Kidney capillary endothelial cell (primary cell): ENCODE data around the gene GREB1.

Experiments used
- DNase-seq: peaks from one replicate; pipeline ENCODE4 v3.0.0-alpha.2; 2018; ENCODE audit warnings: low spot score

The GREB1 gene

DNA sequence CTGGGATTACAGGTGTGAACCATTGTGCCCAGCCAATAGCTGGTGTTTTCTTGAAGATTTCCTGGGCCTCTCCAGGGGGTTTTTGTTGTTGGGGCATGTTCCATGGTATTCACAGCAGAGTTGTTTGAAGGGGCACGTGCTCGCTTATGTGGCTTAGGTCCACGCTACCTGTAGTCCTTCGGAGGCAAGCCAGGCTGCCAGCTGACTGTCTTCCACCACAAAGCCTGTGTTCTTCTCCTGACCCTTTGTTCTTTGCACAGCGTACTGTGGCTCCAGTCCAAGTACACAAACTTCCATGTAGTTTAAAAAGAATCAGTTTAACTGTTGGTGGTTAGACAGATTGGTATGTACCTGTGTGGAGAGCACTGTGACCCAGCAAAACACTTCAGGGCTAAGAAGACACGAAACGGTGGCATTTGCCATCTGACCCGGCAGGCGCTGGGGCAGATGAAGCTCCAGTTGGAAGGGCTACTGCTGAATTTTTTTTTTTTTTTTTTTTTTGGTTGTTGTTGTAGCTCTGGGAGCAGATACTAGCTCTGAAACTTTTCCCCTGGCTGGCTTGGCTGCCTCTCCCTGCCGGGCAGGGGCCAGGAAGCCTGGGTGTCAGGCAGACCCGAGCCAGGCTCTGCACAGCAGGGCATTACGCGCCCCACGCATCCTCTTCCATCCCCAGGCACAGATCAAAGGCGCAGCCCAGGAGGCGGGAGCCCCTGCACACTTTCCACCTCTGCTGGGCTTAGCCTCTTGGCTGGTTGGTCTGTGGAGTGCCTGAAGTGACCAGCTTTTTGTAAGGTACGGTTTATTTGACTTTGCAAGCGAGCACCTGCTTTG lies 5.7 kb downstream of the GREB1 start:
- no peak for DNase-seq

DNA sequence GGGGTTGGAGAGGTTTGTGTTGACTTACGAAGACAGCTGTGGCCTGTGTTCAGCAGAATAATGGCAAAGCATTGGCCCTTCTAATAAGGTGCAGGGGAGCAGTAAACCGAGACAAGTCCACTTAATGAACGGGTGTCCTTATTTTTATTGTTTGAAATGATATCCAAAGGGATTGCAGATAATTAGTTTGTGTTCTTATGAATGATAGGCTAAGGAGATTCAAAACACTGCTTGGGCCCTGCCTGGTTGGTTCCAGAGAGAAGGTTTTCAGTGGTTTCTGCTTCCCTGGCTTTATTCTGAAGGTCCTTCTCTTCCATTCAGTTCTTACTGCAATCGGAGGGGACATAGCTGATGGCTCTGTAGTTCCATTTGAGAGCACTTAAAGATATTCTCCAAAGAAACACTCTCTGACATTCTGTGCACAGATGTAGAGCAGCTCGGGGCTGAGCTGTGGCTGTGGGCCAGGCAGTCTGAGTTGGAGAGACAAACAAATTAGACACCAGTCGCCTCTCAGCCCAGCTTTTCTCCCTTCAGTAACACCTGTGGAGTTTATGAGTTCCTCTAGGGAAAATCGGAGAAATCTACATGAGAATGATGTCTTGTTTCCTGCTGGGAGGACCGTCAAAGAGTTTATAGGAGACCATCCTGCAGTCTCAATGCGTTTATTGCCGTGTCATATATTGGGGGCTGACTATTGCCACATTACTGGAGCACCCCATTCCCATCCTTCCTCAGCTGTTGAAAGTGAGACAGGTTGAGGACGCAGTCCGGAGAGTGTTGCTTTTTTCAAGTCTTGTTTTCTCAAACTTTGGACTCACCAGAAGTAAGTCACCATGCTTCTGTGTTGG lies 6.5 kb downstream of the GREB1 start:
- DNase-seq, result no peak

DNA sequence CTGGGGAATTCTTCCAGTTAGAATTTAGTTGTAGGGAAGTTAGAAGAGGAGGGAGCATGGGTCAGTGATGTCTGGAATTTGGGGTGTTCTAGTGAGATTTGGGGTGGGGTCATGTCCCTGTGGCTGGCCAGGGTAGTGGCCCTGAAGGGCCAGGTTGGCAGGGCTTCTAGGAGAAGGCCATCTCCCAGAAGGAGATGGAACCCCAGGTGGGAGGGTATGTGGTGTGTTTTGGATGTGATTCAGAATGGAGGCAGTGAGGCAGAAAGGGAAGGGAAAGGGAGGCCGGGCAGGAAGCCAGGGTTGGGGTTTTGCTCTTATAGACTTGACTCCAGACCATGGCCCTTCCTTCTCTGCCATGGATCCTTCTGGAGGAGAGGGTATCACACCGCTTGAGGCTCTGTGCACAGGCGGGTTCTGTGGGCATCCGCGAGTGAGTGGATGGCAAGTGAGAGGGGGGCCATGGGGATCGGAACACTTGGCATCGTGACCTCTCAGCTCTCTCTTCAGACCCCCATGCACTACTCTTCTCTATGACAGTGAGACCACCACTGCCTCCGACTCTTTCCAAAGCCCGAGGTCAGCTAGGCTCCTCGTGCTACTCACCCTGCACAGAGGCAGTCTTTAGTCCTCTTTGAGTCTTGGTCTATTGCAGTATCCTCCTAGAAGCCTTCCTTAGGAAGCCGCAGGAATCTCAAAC lies 7.3 kb downstream of the GREB1 start:
- no peak for DNase-seq

DNA sequence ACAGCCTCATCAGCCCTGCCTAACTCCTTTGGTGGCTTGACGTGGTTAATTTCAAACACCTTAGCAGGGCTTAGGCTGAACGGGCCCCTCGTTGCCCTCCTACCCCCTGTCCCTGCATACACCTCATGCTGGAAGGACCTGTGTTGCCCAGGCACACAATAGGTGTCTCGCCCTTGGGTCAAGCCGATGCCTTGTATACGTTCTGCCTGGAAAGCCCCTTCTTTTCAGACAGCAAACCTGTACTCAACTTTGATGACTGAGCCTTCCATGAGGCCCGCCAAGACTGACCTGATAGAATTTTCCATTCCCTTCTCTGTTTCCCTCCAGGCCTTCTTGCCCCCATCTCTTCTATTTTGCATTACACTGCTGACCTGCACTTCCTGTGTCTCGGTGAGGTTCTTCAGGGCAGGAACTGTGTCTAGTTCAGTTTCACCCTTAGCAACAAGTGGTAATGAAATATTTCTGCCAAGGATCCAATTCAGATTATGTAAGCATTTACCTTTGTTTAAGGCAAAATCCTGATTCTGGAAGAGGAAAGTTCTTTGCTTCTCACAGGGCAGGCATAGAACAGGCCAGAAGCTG lies 7.9 kb downstream of the GREB1 start:
- DNase-seq, result no peak

DNA sequence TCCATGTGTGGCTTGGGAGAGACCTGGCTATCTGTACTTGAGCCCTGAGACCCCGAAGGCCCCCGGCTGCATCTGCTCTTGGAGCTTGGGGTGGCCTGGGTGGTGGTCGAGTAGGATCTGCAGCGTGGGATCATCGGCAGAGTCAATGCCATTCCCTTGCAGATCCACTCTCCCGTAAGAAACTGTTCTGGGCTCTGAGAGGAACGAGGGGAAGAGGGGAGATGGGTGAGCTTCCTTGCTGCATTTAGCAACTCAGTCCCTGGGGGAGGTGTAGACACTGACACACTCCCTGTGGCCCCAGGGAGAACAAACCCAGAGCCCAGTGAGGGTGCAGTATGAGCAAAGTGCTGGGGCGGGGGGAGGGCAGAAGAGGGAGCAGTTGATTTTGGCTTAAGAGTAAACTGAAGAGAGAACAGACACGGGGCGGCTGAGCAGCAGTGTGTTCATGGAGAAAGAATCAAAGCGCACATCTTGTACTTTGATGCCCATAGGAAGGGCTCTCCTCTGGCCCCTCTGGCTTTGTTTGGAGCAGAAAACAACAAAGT lies 8.5 kb downstream of the GREB1 start:
- no peak for DNase-seq

DNA sequence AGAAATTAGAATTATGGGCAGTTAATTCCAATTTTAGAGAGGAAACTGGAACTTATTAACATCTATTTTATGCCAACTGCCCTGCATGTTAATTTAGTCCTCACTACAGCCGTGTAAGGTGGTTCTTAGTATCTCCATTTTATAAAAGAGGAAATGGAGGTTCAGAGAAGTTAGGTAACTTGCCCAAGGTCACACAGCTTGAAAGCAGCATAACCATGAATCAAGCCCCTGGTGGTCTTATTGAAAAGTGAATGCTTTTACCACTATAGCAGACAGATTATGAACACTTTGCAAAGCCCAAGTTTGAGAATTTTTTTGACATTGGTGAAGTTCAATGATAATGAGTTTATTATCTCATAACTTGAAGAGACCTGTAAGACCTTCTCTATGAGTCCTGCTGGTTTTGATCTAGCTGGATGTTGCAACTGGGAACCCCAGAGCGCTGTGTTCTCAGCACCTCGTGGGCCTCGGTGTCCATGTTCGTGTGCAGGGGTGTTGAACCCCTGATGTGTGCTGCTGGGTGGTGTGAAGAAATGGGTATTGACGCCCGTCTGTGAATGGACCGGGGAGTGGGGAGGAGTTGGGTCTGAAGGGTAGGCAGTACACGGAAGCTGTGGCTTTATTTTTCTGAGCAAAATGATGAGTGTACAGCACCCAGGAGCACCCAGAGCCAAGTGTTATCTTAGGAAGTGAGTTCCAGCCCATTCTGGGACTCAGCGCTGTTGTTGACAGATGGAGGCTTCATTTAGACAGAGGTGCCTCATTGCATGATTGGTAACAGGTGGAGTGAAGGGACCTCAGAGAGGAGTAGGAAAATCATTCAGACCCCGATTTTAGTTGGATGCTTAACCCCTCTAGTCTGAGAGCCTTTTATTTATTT lies 9.7 kb downstream of the GREB1 start:
- no peak for DNase-seq

DNA sequence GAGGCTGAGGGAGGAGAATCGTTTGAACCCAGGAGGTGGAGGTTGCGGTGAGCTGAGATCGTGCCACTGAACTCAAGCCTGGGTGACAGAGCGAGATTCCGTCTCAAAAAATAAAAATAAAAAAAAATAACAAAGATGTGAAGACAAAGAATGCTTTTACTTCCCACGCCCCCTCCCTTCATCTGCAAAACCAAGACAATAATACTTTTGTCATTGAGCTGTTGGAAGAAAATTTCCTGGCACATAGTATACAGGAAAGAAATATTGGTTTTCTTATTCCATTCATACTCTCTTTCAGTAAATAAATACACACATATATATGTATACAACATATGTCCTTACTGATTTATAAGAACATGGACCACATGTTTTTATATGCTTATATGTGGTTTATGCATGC lies 12.2 kb downstream of the GREB1 start:
- no peak for DNase-seq

DNA sequence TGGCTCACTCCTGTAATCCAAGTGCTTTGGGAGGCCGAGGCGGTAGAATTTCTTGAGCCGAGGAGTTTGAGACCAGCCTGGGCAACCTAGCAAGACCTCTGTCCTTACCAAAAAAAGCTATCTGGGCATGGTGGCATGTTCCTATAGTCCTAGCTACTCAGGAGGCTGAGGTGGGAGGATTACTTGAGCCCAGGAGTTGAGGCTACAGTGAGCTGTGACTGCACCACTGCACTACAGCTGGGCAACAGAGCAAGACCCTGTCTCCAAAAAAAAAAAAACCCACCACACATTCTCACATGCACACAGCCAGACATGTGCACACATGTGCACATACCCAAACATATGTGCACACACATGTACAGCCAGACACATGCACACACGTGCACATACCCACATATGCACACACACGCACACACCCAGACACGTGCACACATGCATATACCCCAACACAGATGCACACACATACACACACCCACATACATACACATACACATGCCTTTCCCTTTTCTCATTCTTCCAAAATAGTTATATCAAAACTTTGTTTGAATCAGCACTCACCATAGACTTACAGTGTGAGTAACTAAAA lies 14.2 kb downstream of the GREB1 start:
- no peak for DNase-seq

DNA sequence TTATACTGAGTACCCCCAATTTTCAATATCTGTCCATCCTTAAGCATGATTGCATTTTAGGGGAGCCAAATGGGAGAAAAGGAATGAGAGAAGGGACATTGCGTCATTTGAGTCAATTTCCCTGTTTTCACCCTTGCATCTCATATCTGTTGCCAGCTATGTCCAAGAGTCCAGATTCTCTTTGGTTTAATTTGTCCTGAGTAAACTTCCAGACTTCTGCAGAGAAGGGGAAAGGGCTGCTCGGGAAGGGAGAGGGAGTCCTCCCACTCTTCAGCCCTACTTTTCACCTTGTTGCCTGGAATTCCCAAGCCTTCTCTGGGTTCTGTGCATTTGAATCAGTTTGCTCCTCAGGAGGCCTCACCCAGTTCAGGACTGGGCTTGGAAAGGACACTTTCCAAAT lies 16.5 kb downstream of the GREB1 start:
- DNase-seq, result no peak

DNA sequence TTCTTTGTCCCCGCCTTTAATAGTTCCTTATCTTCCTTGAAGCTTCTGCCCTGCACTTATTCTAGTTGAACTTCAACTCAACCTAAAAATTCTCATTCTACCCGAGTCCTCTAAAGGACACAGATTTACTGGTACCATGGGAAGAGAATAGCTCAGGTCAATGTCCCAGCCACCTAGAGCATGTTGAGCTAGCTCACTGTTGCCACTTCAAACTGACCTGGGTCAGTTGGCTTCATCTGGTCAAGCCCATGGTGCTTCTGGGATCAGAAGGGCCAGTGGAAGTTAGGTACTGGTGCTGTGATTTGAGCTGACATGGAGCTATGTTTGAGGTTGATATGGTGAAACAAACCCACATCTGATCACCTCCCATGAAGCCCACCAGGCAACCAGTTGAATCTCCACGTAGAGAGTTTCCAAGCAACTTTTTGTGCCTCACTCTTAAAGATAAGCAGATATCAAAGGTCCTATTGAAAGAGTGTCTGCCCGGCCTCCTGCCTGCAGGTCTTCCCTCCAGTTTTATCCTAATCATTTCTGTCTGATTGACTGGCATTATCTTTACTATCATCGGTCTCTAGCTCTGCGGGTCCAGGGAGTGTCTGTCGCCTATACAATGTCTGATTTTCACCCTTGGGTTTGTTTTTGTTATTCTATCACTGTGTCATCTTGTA lies 17.2 kb downstream of the GREB1 start:
- no peak for DNase-seq

DNA sequence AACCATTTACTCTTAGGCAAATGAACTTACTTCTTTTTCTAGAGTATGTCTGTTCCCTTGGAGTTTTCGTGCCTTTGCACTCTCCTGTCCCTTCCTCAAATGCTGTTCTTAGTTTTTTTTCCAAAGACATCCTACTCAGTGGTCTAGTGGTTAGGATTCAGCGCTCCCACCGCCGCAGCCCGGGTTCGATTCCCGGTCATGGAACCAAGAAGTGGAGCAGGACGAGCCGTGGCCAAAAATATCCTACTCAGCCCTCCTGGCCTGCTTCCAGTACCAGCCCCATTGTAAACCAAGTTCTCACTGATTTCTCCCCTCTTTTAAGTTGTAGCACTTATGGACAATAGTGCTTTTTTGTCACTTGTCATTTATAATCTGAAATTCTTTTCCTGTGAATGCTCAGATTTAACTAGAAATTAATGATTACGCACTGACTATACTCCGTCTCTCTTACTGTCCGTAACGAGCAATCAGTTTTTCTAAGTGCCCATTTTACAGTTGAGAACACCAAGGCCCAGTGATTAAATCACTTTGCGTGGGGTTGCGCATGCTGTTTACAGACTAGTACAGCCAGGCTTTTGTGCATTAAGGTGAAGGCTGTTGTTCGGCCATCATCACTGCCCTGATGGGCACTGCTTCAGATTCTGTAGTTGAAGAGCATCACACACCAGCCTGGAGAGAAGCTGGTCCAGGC lies 17.9 kb downstream of the GREB1 start:
- DNase-seq, result no peak

DNA sequence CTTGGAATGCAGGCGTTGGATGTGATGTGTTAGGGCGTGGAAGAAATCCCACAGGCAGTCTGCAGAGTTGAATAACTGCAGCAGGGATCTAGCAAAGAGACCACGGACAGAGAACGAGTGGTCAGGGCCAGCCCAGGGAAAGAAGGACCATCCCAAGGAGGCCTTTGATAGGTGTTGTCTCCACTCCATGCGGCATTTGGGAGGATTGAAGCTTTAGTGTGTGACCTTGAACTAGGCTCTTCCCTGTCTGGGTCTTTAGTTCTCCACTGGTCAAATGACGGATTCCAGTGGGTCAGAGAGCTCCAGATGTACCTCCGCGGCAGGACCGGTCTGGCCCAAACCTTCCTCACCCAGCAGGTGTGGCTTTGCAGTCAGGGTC lies 18.4 kb downstream of the GREB1 start:
- DNase-seq, result no peak

DNA sequence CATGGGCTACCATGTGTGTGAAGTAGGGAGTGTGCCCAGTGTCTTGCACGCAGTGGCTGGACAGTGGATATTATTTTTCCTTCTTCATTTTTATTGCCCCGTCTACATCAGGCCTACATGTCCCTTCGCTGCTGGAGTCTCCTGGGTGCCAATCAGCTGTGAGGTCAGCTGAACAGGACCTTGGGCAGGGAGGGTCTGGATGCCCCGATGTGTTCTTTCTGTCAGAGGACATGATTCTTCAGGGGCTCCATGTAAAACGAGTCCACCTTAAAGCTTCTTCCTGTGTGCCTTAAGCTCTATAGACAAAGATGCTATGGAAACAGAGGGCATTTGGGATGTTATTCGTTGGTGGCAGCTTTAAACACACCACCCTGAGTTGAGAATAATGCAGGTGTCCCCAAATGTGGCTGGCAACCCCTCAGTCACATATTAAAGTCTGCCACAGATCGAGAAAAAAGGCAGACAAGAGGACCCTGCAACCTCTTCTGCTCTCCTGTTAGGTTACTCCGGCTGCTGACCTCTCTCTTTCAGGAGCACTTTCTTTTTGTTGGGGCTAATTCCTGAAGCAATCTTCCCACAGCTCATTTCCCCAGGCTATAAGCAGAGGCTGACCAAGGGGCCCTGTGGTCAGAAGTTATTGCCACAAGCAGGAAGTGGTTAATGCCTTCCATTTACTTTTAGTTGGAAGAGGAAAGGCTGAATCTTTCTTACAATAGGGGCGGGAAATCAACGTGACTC lies 20.0 kb downstream of the GREB1 start:
- DNase-seq, result no peak

DNA sequence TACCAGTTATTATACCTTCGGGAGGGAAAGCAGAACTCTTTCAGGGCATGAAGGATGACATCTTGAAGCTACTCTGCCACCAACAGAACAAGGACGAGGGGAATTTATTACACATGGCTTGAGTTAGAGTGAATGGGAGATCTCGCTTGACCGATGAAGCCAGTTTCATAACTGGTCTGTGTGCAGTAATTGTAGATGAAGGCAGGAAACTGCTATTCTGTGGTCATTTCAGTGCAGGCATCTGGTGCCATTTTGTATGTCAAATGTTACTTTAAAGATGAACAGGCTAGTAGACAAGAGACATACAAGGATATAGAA lies 20.5 kb downstream of the GREB1 start:
- DNase-seq, result no peak

DNA sequence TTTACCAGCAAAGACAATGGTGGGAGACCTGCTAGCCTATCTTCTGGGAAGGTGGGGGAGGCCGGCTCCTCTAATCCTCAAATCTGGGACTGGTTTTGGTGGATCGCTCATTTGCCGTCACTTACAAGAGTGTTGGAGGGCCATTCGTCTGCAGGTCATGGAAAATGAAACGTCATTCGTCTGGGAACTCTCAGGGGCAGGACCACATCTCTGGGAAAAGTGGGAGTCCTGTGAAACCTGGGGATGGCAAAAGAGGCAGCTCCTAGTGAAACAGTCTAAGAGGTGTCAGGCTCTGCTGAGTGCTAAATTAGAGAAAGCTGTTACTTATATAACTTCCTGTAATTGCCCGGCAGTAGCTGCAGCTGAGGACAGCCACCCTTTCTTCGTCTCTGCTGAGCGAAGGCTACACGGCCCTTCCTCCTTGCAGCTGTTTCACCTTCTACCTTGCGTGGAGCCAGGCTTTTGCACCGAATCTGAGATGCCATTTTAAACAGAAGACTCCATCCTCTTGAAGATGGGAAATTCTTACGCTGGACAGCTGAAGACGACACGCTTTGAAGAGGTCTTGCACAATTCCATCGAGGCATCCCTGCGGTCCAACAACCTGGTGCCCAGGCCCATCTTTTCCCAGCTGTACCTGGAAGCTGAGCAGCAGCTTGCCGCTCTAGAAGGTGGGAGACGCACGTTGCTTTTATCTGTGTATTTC lies 22.4 kb downstream of the GREB1 start:
- no peak for DNase-seq

DNA sequence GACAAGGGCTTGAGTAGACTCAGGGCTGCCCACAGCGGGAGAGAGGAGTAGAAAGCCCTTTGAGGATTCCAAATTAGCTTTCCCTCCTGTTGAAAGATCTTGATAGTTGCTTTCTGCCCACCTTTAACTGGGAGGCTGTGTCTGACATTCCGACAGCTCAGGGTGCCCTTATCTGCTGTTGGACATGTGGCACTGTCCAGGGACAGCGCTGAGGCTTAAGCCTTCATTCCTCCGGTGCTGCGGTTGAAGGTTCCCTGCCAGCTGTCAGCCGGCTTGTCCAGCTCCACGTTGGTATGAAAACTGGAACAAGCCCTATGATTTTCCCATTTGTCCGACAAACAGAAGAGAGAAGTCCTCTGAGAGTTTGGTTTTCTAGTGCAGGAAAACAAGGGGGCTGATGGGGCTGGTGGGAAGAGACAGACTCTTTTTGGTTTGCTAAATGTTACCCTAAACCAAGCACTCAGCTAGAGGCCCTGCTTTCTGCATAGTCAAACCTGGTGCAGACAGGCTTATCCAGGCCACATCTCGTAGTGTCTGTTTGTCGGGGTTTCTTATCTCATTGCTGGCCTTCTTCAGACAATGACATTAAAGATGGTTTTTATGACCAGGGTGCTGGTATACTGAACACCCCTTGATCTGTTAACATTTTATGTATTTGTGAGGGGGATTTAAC lies 24.5 kb downstream of the GREB1 start:
- no peak for DNase-seq

DNA sequence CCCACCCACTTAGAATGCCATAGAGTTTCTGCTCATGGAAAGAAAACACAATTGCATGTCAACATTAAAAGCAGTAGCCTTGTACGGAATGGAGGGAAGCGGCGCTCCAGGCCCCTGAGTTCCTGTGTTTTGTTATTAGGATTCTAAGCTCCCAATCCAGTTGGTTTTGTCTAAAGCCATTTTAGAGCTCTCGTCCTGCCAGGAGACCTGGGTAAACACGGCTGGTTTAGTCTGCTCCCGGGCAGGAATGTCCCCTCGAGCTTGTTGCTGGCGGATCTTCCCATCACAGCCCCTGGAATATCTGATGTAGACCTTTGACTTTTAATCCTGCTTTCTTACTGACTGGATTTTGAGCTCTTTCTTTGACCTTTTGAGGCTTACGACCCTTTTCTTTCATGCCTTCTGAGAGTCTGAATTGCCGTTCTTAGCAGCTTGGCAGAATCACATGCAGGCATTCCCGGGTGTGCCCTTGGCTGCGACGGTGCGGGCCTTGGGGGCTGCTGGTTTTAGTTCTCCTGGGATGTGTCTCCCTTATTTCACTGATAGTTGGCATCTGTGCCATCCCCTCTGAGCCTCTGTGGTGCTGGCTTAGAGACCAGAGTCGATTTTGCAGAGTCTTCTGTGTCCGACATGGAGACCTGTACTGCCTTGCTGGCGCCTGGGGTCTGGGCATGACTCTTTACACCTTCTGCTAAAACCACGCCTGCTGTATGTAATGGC lies 25.4 kb downstream of the GREB1 start:
- DNase-seq, result no peak
